MCF 10A (cell line): Measurements from ENCODE around the gene KIAA1586. TPM values are rescaled to one million over a fixed set of nuclear protein-coding genes. Genes with fewer than 3 reads are reported as not detected.

Experiments
- BruUV-seq: library from RNA; stranded (reverse); fragments of 400-500 nt; replicated peaks from 2 replicates; lab custom pipeline; 2021; lab: Mats Ljungman, UMichigan
- CTCF ChIA-PET: fragments of 300-600 bp; sonication (Branson Sonifier 250); formaldehyde crosslinking; extraction: SDS; loops from one replicate; lab custom pipeline; 2021; ENCODE audit warnings: antibody characterized with exemption, inconsistent platforms; lab: Yijun Ruan, JAX
- POLR2A ChIA-PET: fragments of 300-600, 350-650 bp; sonication (Branson Sonifier 250); formaldehyde crosslinking; extraction: SDS; loops from one replicate; lab custom pipeline; 2020; ENCODE audit warnings: antibody characterized with exemption, inconsistent platforms; lab: Yijun Ruan, JAX
- DNase-seq: peaks from one replicate; pipeline ENCODE4 v3.0.0-alpha.2; 2018; ENCODE audit not compliant: unreplicated experiment
- H3K27ac Mint-ChIP-seq: one replicate; pipeline ENCODE4 v1.8.0; 2022; ENCODE audit warnings: mild to moderate bottlenecking, low read depth, mixed read lengths; ENCODE audit not compliant: unreplicated experiment
- H3K27me3 Mint-ChIP-seq: one replicate; pipeline ENCODE4 v1.8.0; 2022; ENCODE audit warnings: mixed read lengths; ENCODE audit not compliant: insufficient read depth, unreplicated experiment
- H3K36me3 Mint-ChIP-seq: one replicate; pipeline ENCODE4 v1.8.0; 2022; ENCODE audit warnings: mild to moderate bottlenecking, moderate library complexity, mixed read lengths; ENCODE audit not compliant: insufficient read depth, unreplicated experiment
- H3K4me1 Mint-ChIP-seq: one replicate; pipeline ENCODE4 v1.8.0; 2022; ENCODE audit warnings: mixed read lengths; ENCODE audit not compliant: insufficient read depth, unreplicated experiment
- H3K4me3 Mint-ChIP-seq: one replicate; pipeline ENCODE4 v1.8.0; 2022; ENCODE audit warnings: mild to moderate bottlenecking, moderate library complexity, mixed read lengths; ENCODE audit not compliant: unreplicated experiment
- H3K9me3 Mint-ChIP-seq: one replicate; pipeline ENCODE4 v1.8.0; 2022; ENCODE audit warnings: mixed read lengths; ENCODE audit not compliant: unreplicated experiment
- CTCF ChIP-seq: fragments of 200-600 bp; IDR thresholded peaks from one replicate; pipeline ENCODE4 v1.8.0; 2022; ENCODE audit warnings: antibody characterized with exemption, mild to moderate bottlenecking; ENCODE audit not compliant: unreplicated experiment
- intact Hi-C: fragments of 100-400 bp; cut with micrococcal nuclease; formaldehyde crosslinking; loops from 2 replicates; pipeline ENCODE4 v1.14.1; 2022
- total RNA-seq: library from RNA; stranded (reverse); gene quantifications from 2 replicates; pipeline ENCODE4 v1.2.3, GENCODE V29; 2022

Gene KIAA1586
- total RNA-seq, 1 experiment from 2014 or later = 15.3 TPM

DNA sequence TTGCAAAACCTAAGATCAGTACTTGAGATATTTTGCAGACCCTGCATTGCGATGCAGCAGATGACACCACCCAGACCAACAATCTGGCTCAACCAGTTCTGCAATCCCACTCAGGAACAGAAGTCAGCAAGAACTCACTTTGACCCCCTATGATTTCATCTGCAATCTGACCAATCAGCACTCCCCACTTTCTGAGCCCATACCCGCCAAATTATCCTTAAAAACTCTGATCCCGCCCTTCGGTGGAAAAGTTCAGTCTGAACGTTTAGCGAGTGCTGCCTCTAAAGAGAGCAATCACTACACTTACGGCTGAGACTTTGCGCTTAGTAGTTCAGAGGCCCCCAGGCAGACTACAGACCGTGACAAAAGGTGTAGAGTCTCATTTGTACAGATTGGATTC is 17.3 kb upstream of the KIAA1586 start:
- intact Hi-C loops = loop anchor here (10.0 kb wide), 1 partner anchor 286 kb away; the partner anchor contains the start of gene PRIM2
- no peak overlapping the region for H3K4me3 Mint-ChIP-seq

GRCh38 chr6:57033228-57033627 is 13.3 kb upstream of the KIAA1586 start:
- no TSS peak for BruUV-seq
- Mint-ChIP-seq H3K36me3 (no peaks in the 10 kb centered on the region), H3K27me3 (no peaks in the 10 kb centered on the region), H3K9me3 (no peaks in the 10 kb centered on the region), H3K4me3 (no peak overlapping the region), H3K4me1 (peaks cover 10% of the 10 kb centered on the region), H3K27ac (no peak overlapping the region)
- no peak for DNase-seq
- CTCF ChIA-PET = interaction anchor here (0.6 kb wide), 1 partner anchor 618 kb away, joined by 3 read pairs; no protein-coding TSS in a partner anchor
- POLR2A ChIA-PET = no interaction called here
- intact Hi-C loops = no loop called here
- no peak for TF ChIP-seq CTCF

More for the DNA sequence above, 17.3 kb upstream of the KIAA1586 start:
- CTCF ChIA-PET = interaction anchor here (1.1 kb wide), 1 partner anchor 127 kb away, joined by 4 read pairs; no protein-coding TSS in a partner anchor
- H3K36me3 Mint-ChIP-seq = no peaks in the 10 kb centered on the region
- peaks cover 8% of the 10 kb centered on the region for H3K9me3 Mint-ChIP-seq
- H3K4me1 Mint-ChIP-seq = peaks cover 5% of the 10 kb centered on the region
- H3K27me3 Mint-ChIP-seq = no peaks in the 10 kb centered on the region
- no TSS peak for BruUV-seq
- DNase-seq = no peak
- no peak overlapping the region for H3K27ac Mint-ChIP-seq
- TF ChIP-seq CTCF = no peak
- POLR2A ChIA-PET = no interaction called here

GRCh38 chr6:57035549-57035948 is 10.9 kb upstream of the KIAA1586 start:
- Mint-ChIP-seq H3K4me3 (no peak overlapping the region), H3K9me3 (no peaks in the 10 kb centered on the region), H3K27me3 (no peaks in the 10 kb centered on the region), H3K36me3 (no peaks in the 10 kb centered on the region), H3K4me1 (peaks cover 10% of the 10 kb centered on the region), H3K27ac (no peak overlapping the region)
- ChIA-PET CTCF (interaction anchor here (1.9 kb wide), 1 partner anchor 18 kb away, joined by 4 read pairs; no protein-coding TSS in a partner anchor), POLR2A (no interaction called here)
- TF ChIP-seq CTCF = no peak
- BruUV-seq = no TSS peak
- no peak for DNase-seq
- intact Hi-C loops = no loop called here

DNA sequence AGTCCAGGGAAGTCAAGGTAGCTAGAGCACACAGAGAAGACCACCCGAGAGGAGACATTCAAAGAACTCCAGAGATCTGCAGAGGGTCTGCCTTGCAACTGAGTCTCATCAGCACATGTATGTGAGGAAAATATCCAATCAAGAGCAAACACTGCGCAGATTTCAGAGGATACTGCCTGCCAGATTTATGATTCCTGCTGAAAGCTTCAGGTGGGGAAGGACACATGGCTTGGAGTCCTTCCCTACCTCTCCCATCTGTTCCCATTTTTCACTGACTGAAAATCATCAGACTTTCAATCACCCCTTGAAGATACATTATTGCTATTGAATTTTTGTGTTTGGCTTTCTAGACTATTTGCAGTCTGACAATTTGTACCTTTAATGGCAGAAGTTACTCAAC is 7.6 kb upstream of the KIAA1586 start:
- POLR2A ChIA-PET = interaction anchor here (0.6 to 1.0 kb wide), 3 partner anchors 8 to 280 kb away, joined by 3 to 4 read pairs (median 4); no protein-coding TSS in a partner anchor
- H3K4me3 Mint-ChIP-seq = no peak overlapping the region
- no peak overlapping the region for H3K27ac Mint-ChIP-seq

More for the DNA sequence above, 7.6 kb upstream of the KIAA1586 start:
- no peak for TF ChIP-seq CTCF
- peaks cover 21% of the 10 kb centered on the region for H3K27me3 Mint-ChIP-seq
- H3K9me3 Mint-ChIP-seq = no peaks in the 10 kb centered on the region
- no TSS peak for BruUV-seq
- CTCF ChIA-PET = interaction anchor here (0.6 to 3.0 kb wide), 2 partner anchors 18 to 45 kb away, joined by 4 to 25 read pairs; no protein-coding TSS in a partner anchor
- no peak for DNase-seq
- intact Hi-C loops = no loop called here
- H3K4me1 Mint-ChIP-seq = peaks cover 5% of the 10 kb centered on the region
- no peaks in the 10 kb centered on the region for H3K36me3 Mint-ChIP-seq
